HepG2 (cell line): ENCODE data around the gene ELMO2. TPM values are rescaled to one million over a fixed set of nuclear protein-coding genes. Genes with fewer than 3 reads are reported as not detected.

Experiments
- ARNTL ChIP-seq: sonication (generic); formaldehyde crosslinking; IDR thresholded peaks from 2 replicates; pipeline ENCODE4 v1.4.0; 2020; ENCODE audit warnings: mild to moderate bottlenecking, missing genetic modification reagents
- BRCA1 ChIP-seq: sonication (generic); formaldehyde crosslinking; IDR thresholded peaks from 2 replicates; pipeline ENCODE4 v1.4.0; 2020; ENCODE audit warnings: missing genetic modification reagents
- ESRRA ChIP-seq: sonication (generic); formaldehyde crosslinking; IDR thresholded peaks from 2 replicates; pipeline ENCODE4 v1.5.1; 2020; ENCODE audit warnings: mild to moderate bottlenecking, low read depth, missing genetic modification reagents
- FOXA3 ChIP-seq: IDR thresholded peaks from 2 replicates; pipeline ENCODE4 v1.6.1; 2016; ENCODE audit warnings: missing genetic modification reagents, missing compliant biosample characterization
- FUBP1 ChIP-seq: sonication (generic); formaldehyde crosslinking; IDR thresholded peaks from 2 replicates; pipeline ENCODE4 v1.5.1; 2020; ENCODE audit warnings: missing genetic modification reagents, mild to moderate bottlenecking, borderline replicate concordance
- NBN ChIP-seq: fragments of 450-650 bp; conservative IDR thresholded peaks from 2 replicates; pipeline ENCODE4 v1.6.1; 2017
- PTBP1 ChIP-seq: fragments of 200-400 bp; formaldehyde crosslinking; IDR thresholded peaks from 2 replicates; pipeline ENCODE4 v1.6.1; 2018; ENCODE audit warnings: low read length, low read depth; ENCODE audit not compliant: poor library complexity, severe bottlenecking
- SAP130 ChIP-seq: IDR thresholded peaks from 2 replicates; pipeline ENCODE4 v1.6.1; 2016; ENCODE audit warnings: low read depth
- SIX1 ChIP-seq: sonication (generic); formaldehyde crosslinking; IDR thresholded peaks from 2 replicates; pipeline ENCODE4 v1.4.0; 2020; ENCODE audit warnings: missing genetic modification reagents, borderline replicate concordance
- STAT6 ChIP-seq: sonication (generic); formaldehyde crosslinking; IDR thresholded peaks from 2 replicates; pipeline ENCODE4 v1.4.0; 2020; ENCODE audit warnings: missing genetic modification reagents, mild to moderate bottlenecking, borderline replicate concordance
- TBX3 ChIP-seq: fragments of 450-650 bp; IDR thresholded peaks from 2 replicates; pipeline ENCODE4 v1.6.1; 2017; ENCODE audit warnings: antibody characterized with exemption, mild to moderate bottlenecking, inconsistent platforms, borderline replicate concordance
- TERF1 ChIP-seq: sonication (generic); formaldehyde crosslinking; IDR thresholded peaks from 2 replicates; pipeline ENCODE4 v1.8.0; 2022; ENCODE audit warnings: mild to moderate bottlenecking, missing genetic modification reagents, moderate library complexity
- THAP8 ChIP-seq: sonication (generic); formaldehyde crosslinking; IDR thresholded peaks from 2 replicates; pipeline ENCODE4 v1.5.1; 2020; ENCODE audit warnings: missing genetic modification reagents, mild to moderate bottlenecking, borderline replicate concordance
- USF2 ChIP-seq, 2 experiments: sonication (generic) in 1 of 2; formaldehyde crosslinking in 1 of 2; IDR thresholded peaks; 2 replicates each; pipeline versions ENCODE4 v1.5.1 to v1.6.1; 2011 to 2020; ENCODE audit warnings: borderline replicate concordance in 1 of 2, low read depth in 1 of 2, low read length in 1 of 2, mild to moderate bottlenecking in 1 of 2, missing genetic modification reagents in 1 of 2, moderate library complexity in 1 of 2
- XBP1 ChIP-seq: sonication (generic); formaldehyde crosslinking; IDR thresholded peaks from 2 replicates; pipeline ENCODE4 v1.5.0; 2020; ENCODE audit warnings: missing genetic modification reagents
- ZBTB20 ChIP-seq: sonication (generic); formaldehyde crosslinking; IDR thresholded peaks from 2 replicates; pipeline ENCODE4 v1.8.1; 2023; ENCODE audit warnings: missing genetic modification reagents, low read depth, mild to moderate bottlenecking, borderline replicate concordance
- ZNF234 ChIP-seq: sonication (generic); formaldehyde crosslinking; conservative IDR thresholded peaks from 2 replicates; pipeline ENCODE4 v1.5.1; 2020; ENCODE audit warnings: mild to moderate bottlenecking, missing genetic modification reagents
- ZNF883 ChIP-seq: sonication (generic); formaldehyde crosslinking; IDR thresholded peaks from 2 replicates; pipeline ENCODE4 v1.5.1; 2020; ENCODE audit warnings: mild to moderate bottlenecking, missing genetic modification reagents; ENCODE audit errors: not compliant biosample characterization
- ZNF891 ChIP-seq: sonication (generic); formaldehyde crosslinking; IDR thresholded peaks from 2 replicates; pipeline ENCODE4 v1.5.0; 2020; ENCODE audit warnings: mild to moderate bottlenecking, missing genetic modification reagents
- ZSCAN22 ChIP-seq: sonication (generic); formaldehyde crosslinking; IDR thresholded peaks from 2 replicates; pipeline ENCODE4 v1.4.0; 2020; ENCODE audit warnings: mild to moderate bottlenecking, missing genetic modification reagents
- polyA plus RNA-seq, 8 experiments: library from polyadenylated mRNA; depleted of rRNA in 3 of 8; stranded (reverse) in 7 of 8; unstranded in 1 of 8; fragments of >200 nt; fragmentation: Illumina TruSeq in 4 of 8; extraction: Trizol in 4 of 8; gene quantifications; 2 replicates each; pipeline versions ENCODE4 v1.2.1 to v1.2.3, GENCODE V29; 2011 to 2016; ENCODE audit warnings: low read depth in 4 of 8, missing spikeins in 1 of 8, mixed read lengths in 1 of 8; ENCODE audit not compliant: insufficient read depth in 1 of 8
- total RNA-seq, 5 experiments: library from RNA; depleted of rRNA; stranded (reverse); fragments of >200 nt; fragmentation: Illumina TruSeq; extraction: Trizol; gene quantifications; 2 replicates each; pipeline ENCODE4 v1.2.3, GENCODE V29; 2016; ENCODE audit warnings: low read depth in 1 of 5

ELMO2 gene
- total and polyA plus RNA-seq, 2 of the 13 experiments (the other 11 are each of a cell fraction or from before 2014, with no cell fraction given) = 30.6 to 35.7 TPM

- TF ChIP-seq TERF1 (CRISPR knock-in tag) (peak; percentile 76; the same call in 1 of the 2 replicates), ZSCAN22 (no peak), STAT6 (no peak; the same call in 1 of the 2 replicates), ESRRA (peak; percentile 84; the same call in 1 of the 2 replicates), FOXA3 (CRISPR knock-in tag) (peak; percentile 84), ARNTL (CRISPR knock-in tag) (peak; percentile 96), ZNF891 (CRISPR knock-in tag) (peak; percentile 99), NBN (no peak), USF2 (IDR thresholded peaks at IDR 0.05; ENCODE audit: low read depth, low read length) (peak; percentile 79), USF2 (CRISPR knock-in tag; IDR thresholded peaks at IDR 0.05; ENCODE audit: borderline replicate concordance) (peak; percentile 95), TBX3 (peak; percentile 72), THAP8 (no peak), BRCA1 (no peak), FUBP1 (no peak), ZNF234 (CRISPR knock-in tag) (no peak), SIX1 (CRISPR knock-in tag) (no peak; the same call in 1 of the 2 replicates), ZBTB20 (CRISPR knock-in tag) (peak; percentile 96), PTBP1 (peak; percentile 91), XBP1 (CRISPR knock-in tag) (peak; percentile 78), ZNF883 (CRISPR knock-in tag) (peak; percentile 99), SAP130 (CRISPR knock-in tag) (peak; percentile 100)
Observed at GRCh38 chr20:46363874-46364669, 42.3 kb downstream of the ELMO2 start (continued).
